HG03432 (cell line): ENCODE results near the gene KHDC1L.
"Not testable (repeated sequence)": the region's sequence is repeated elsewhere in the genome, so short reads cannot be mapped to it uniquely, and the experiment has no call there.

Experiments used
- ATAC-seq: cut with Tn5 transposase; IDR thresholded peaks from one replicate; pipeline ENCODE4 v1.9.1; 2021; ENCODE audit warnings: mild to moderate bottlenecking, moderate library complexity; ENCODE audit not compliant: unreplicated experiment

The KHDC1L gene

GRCh38 chr6:73225396-73225795 is at the start of gene KHDC1L:
Gene KHDC1L (minus strand): TSS chr6:73225496. CDS start chr6:73225408, 88 bp downstream.
- ATAC-seq, result no peak

- ATAC-seq, result not testable (repeated sequence)
Observed at GRCh38 chr6:73269296-73269695, 44.0 kb upstream of the KHDC1L start.

GRCh38 chr6:73268896-73269295 is 43.6 kb upstream of the KHDC1L start:
- ATAC-seq, result not testable (repeated sequence)

GRCh38 chr6:73264446-73264845 is 39.1 kb upstream of the KHDC1L start:
- ATAC-seq, result no peak

- ATAC-seq, result peak; percentile 12
Observed at GRCh38 chr6:73263570-73263909, 38.2 kb upstream of the KHDC1L start.

GRCh38 chr6:73262671-73263569 is 37.6 kb upstream of the KHDC1L start, which contains the start of gene KHDC1:
Gene KHDC1 (minus strand): TSS chr6:73263196. CDS start chr6:73242517, 20,679 bp downstream.
- ATAC-seq, result peak; percentile 97

GRCh38 chr6:73258721-73259120 is 33.4 kb upstream of the KHDC1L start:
- no peak for ATAC-seq

- not testable (repeated sequence) for ATAC-seq
Observed at GRCh38 chr6:73254323-73254722, 29.0 kb upstream of the KHDC1L start.

GRCh38 chr6:73252703-73253102 is 27.4 kb upstream of the KHDC1L start:
- ATAC-seq, result no peak

GRCh38 chr6:73250016-73250415 is 24.7 kb upstream of the KHDC1L start:
- ATAC-seq, result no peak

- no peak for ATAC-seq
Observed at GRCh38 chr6:73248192-73248903, 23.1 kb upstream of the KHDC1L start.

GRCh38 chr6:73242001-73242400 is 16.7 kb upstream of the KHDC1L start:
- ATAC-seq, result no peak

- ATAC-seq, result no peak
Observed at GRCh38 chr6:73240730-73241129, 15.4 kb upstream of the KHDC1L start.

GRCh38 chr6:73236144-73236750 is 11.0 kb upstream of the KHDC1L start:
- ATAC-seq, result no peak

- no peak for ATAC-seq
Observed at GRCh38 chr6:73234733-73235132, 9.4 kb upstream of the KHDC1L start.

GRCh38 chr6:73233971-73234370 is 8.7 kb upstream of the KHDC1L start:
- not testable (repeated sequence) for ATAC-seq

- ATAC-seq, result no peak
Observed at GRCh38 chr6:73233048-73233447, 7.8 kb upstream of the KHDC1L start.

GRCh38 chr6:73231986-73232391 is 6.7 kb upstream of the KHDC1L start:
- peak; percentile 67 for ATAC-seq

GRCh38 chr6:73227606-73228255 is 2.4 kb upstream of the KHDC1L start:
- ATAC-seq, result no peak

GRCh38 chr6:73216859-73217258 is 8.4 kb downstream of the KHDC1L start:
- ATAC-seq, result no peak

GRCh38 chr6:73209117-73209516 is 16.2 kb downstream of the KHDC1L start:
- ATAC-seq, result no peak
